Measurements from ENCODE around the gene PMVK. TPM values are rescaled to one million over a fixed set of nuclear protein-coding genes. Genes with fewer than 3 reads are reported as not detected.
A peak's percentile ranks its signal among the peaks of the same experiment; 100 is the strongest.

The PMVK gene
- total RNA-seq, 1 experiment from 2014 or later, result 26.3 TPM

GRCh38 chr1:154972517-154973343 lies 36.2 kb upstream of the PMVK start:
- H3K9me3 Mint-ChIP-seq, result no peaks in the 10 kb centered on the region
- Histone ChIP-seq H3T11ph (ENCODE audit: low read length) (peak overlapping the region; percentile 40), H3K4ac (ENCODE audit: low read depth, low read length) (no peak overlapping the region; the same call in 1 of the 2 replicates), H4K20me1 (ENCODE audit: control insufficient read depth, insufficient read depth, insufficient read length) (no peaks in the 10 kb centered on the region), H4K8ac (replicated peaks; ENCODE audit: insufficient read length, low read depth, low read length) (no peak overlapping the region), H2BK15ac (ENCODE audit: low read depth, low read length) (no peak overlapping the region), H3K79me1 (ENCODE audit: insufficient read depth, low read depth, low read length, poor library complexity, severe bottlenecking) (peaks cover 5% of the 10 kb centered on the region), H3K14ac (ENCODE audit: insufficient read depth, low read length) (peak overlapping the region; percentile 74; the same call in 1 of the 2 replicates), H3K4me1 (ENCODE audit: insufficient read depth, low read length) (peaks cover 4% of the 10 kb centered on the region; the same call in 1 of the 2 replicates), H3K23ac (ENCODE audit: insufficient read length, low read depth, low read length) (no peak overlapping the region), H2BK20ac (ENCODE audit: low read depth, low read length, poor library complexity, severe bottlenecking) (no peak overlapping the region), H3K79me2 (ENCODE audit: insufficient read depth, low read length) (peaks cover 34% of the 10 kb centered on the region), H2BK5ac (ENCODE audit: insufficient read length, low read length) (peak overlapping the region; percentile 21), H3K56ac (ENCODE audit: insufficient read length, low read depth, low read length) (no peak overlapping the region), H3K4me2 (ENCODE audit: insufficient read depth, insufficient read length, low read length) (peak overlapping the region; percentile 68), H2AFZ (ENCODE audit: low read length) (no peak overlapping the region), H2BK12ac (ENCODE audit: insufficient read length, low read depth, low read length) (peak overlapping the region; percentile 24), H4K91ac (ENCODE audit: insufficient read length, low read depth, low read length) (no peak overlapping the region), H4K5ac (ENCODE audit: insufficient read length, low read depth, low read length) (peak overlapping the region; percentile 8), H2AK5ac (ENCODE audit: insufficient read length, low read length) (peak overlapping the region; percentile 5), H2BK120ac (ENCODE audit: low read depth, low read length, poor library complexity, severe bottlenecking) (peak overlapping the region; percentile 67), H3K9ac (ENCODE audit: extremely low read depth, insufficient read length, low read length) (peak overlapping the region; percentile 56), H3K27me3 (ENCODE audit: insufficient read depth, low read length) (no peaks in the 10 kb centered on the region), H3K23me2 (ENCODE audit: insufficient read length, low read depth, low read length, poor library complexity, severe bottlenecking) (peaks cover 42% of the 10 kb centered on the region), H3K9me3 (ENCODE audit: control insufficient read depth, low read depth, low read length) (no peaks in the 10 kb centered on the region), H3K27ac (ENCODE audit: insufficient read length, low read depth, low read length) (peak overlapping the region; percentile 97), H3K18ac (ENCODE audit: insufficient read length, low read depth, low read length) (peak overlapping the region; percentile 90)
- H3K4me3 Mint-ChIP-seq, result no peak overlapping the region; a peak in 1 of 5 replicates
- DNase-seq, result peak; percentile 98
- TF ChIP-seq CTCF (conservative IDR thresholded peaks at IDR 0.05), result no peak
- no CpG with 5 or more reads among the region's 18 CpGs for WGBS (ENCODE audit: extremely low coverage, insufficient read length, low lambda C conversion rate)
- no peak overlapping the region; a peak in 4 of 7 replicates for H3K27ac Mint-ChIP-seq
- H3K36me3 Mint-ChIP-seq (ENCODE audit: insufficient read depth in 1 of 3, low read depth in 3 of 3), result peaks cover 9 to 31% (median 14%) of the 10 kb centered on the region in 3 experiments; a peak in 6 of 7 replicates
- peaks cover 43 to 44% of the 10 kb centered on the region in 2 experiments for H3K4me1 Mint-ChIP-seq
- H3K27me3 Mint-ChIP-seq (ENCODE audit: low read depth), result no peaks in the 10 kb centered on the region

Measured in H9 (cell line).